ENCODE measurements around the gene LTBP1. TPM values are rescaled to one million over a fixed set of nuclear protein-coding genes. Genes with fewer than 3 reads are reported as not detected.
A peak's percentile ranks its signal among the peaks of the same experiment; 100 is the strongest.

Gene LTBP1
- total RNA-seq, 2 donors from 2014 or later = 25.9 to 99.8 TPM

DNA sequence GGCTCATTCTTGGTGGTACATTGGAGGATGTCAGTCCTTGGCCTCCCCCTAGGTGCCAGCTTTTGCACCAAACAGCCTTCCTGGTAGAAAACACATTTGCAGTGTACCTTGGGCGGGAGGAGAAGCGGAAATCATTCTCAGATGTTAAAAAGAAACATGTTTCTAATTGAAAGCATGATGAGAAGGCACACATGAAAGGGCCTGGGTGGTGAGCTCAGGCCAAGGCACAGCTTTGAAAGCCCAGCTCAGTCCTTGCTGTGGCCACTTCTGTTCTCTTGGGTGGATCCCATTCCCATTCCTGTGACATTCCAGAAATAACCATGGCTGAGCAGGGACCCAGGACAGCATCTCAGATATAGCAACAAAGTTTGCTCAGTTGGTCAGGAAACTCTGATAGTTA lies 71.5 kb downstream of the LTBP1 start:
- Histone ChIP-seq H3K4me3 (no peak overlapping the region), H3K4me1 (replicated peaks) (no peaks in the 10 kb centered on the region), H3K27ac (no peak overlapping the region), H3K36me3 (no peaks in the 10 kb centered on the region), H3K27me3 (replicated peaks; ENCODE audit: insufficient read depth) (no peaks in the 10 kb centered on the region), H3K9me3 (no peaks in the 10 kb centered on the region)
- 86% methylated on average over 2 of the region's 2 CpGs for WGBS
- TF ChIP-seq POLR2A (IDR thresholded peaks at IDR 0.05) = no peak
- TF ChIP-seq, protein P1, sequence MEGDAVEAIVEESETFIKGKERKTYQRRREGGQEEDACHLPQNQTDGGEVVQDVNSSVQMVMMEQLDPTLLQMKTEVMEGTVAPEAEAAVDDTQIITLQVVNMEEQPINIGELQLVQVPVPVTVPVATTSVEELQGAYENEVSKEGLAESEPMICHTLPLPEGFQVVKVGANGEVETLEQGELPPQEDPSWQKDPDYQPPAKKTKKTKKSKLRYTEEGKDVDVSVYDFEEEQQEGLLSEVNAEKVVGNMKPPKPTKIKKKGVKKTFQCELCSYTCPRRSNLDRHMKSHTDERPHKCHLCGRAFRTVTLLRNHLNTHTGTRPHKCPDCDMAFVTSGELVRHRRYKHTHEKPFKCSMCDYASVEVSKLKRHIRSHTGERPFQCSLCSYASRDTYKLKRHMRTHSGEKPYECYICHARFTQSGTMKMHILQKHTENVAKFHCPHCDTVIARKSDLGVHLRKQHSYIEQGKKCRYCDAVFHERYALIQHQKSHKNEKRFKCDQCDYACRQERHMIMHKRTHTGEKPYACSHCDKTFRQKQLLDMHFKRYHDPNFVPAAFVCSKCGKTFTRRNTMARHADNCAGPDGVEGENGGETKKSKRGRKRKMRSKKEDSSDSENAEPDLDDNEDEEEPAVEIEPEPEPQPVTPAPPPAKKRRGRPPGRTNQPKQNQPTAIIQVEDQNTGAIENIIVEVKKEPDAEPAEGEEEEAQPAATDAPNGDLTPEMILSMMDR (IDR thresholded peaks at IDR 0.05) = no peak
- TF ChIP-seq POLR2AphosphoS5 (IDR thresholded peaks at IDR 0.05) = no peak
- intact Hi-C loops (cut with DNase I) = no loop called here
- no peak for DNase-seq (ENCODE audit: low spot score)

DNA sequence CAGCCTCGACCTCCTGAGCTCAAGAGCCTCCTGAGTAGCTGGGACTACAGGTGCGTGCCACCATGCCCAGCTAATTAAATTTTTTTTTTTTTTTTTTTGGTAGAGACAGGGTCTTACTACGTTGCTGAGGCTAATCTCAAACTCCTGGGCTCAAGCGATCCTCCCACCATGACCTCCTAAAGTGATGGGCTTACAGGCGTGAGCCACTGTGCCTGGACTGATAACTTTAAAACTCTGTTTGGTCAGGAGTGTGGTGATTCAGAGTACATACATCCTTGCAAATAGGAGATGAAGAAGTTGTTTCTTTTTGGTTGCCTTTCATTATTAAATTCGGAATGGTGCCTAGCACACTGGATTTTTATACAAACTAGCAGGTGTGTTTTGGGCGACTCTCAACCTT lies 73.0 kb downstream of the LTBP1 start:
- Histone ChIP-seq H3K4me1 (replicated peaks) (no peaks in the 10 kb centered on the region), H3K27me3 (replicated peaks; ENCODE audit: insufficient read depth) (no peaks in the 10 kb centered on the region), H3K36me3 (no peaks in the 10 kb centered on the region), H3K27ac (no peak overlapping the region), H3K4me3 (no peak overlapping the region), H3K9me3 (no peaks in the 10 kb centered on the region)
- no peak for TF ChIP-seq POLR2AphosphoS5 (IDR thresholded peaks at IDR 0.05)
- TF ChIP-seq POLR2A (IDR thresholded peaks at IDR 0.05) = no peak
- TF ChIP-seq, protein P1 (IDR thresholded peaks at IDR 0.05) = no peak
- DNase-seq (ENCODE audit: low spot score) = no peak
- intact Hi-C loops (cut with DNase I) = no loop called here
- WGBS = 98% methylated on average over 7 of the region's 7 CpGs

DNA sequence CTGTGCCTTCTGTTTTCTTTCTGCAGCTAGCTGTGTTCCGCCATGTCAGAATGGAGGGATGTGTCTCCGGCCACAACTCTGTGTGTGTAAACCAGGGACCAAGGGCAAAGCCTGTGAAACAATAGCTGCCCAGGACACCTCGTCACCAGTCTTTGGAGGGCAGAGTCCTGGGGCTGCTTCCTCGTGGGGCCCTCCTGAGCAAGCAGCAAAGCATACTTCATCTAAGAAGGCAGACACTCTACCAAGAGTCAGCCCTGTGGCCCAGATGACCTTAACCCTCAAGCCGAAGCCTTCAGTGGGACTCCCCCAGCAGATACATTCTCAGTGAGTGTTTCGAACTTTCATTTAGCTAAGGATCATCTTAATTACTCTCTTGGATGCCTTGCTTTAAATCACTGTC lies 74.1 kb downstream of the LTBP1 start:
- intact Hi-C loops (cut with DNase I) = no loop called here
- Histone ChIP-seq H3K27ac (no peak overlapping the region), H3K4me1 (replicated peaks) (no peaks in the 10 kb centered on the region), H3K4me3 (no peak overlapping the region), H3K27me3 (replicated peaks; ENCODE audit: insufficient read depth) (no peaks in the 10 kb centered on the region), H3K9me3 (no peaks in the 10 kb centered on the region), H3K36me3 (no peaks in the 10 kb centered on the region)
- WGBS = 85% methylated on average over 6 of the region's 6 CpGs
- no peak for TF ChIP-seq POLR2A (IDR thresholded peaks at IDR 0.05)
- no peak for TF ChIP-seq POLR2AphosphoS5 (IDR thresholded peaks at IDR 0.05)
- TF ChIP-seq, protein P1 (IDR thresholded peaks at IDR 0.05) = no peak
- no peak for DNase-seq (ENCODE audit: low spot score)

DNA sequence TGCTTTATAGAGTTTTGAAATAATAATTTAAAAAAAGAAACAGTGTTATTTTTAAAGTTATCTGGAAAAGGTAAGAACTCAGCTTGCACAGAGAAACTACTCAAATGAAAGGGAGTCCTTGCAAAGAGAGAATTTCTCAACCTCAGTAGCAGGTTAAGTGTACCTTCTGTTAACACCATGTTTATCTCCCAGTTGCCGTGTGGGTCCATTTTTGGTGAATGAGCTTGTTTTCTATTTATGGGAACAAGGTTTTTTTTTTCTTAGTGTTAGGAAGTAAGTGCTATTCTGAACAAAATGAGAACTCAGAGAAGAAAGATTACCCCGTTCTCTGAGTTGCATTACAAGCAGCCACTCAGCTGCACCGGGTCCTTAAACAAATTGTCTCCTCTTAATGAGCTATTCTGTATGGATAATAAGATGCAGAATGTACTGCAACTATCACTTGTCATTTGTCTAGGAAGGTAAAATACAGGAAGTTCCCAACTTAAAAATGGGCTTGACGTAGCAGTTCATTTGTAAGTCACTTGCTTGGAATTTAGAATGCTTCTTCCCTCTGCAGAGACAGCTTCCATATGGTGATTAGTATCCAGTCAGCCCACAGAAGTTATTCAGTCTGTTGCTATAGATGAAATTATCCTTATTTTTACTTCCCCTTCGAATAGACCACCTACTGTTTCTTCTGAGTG lies 74.9 kb downstream of the LTBP1 start:
- Histone ChIP-seq H3K9me3 (no peaks in the 10 kb centered on the region), H3K4me3 (no peak overlapping the region), H3K27me3 (replicated peaks; ENCODE audit: insufficient read depth) (no peaks in the 10 kb centered on the region), H3K4me1 (replicated peaks) (no peaks in the 10 kb centered on the region), H3K36me3 (no peaks in the 10 kb centered on the region), H3K27ac (peak overlapping the region; percentile 1 to 38)
- intact Hi-C loops (cut with DNase I) = no loop called here
- no peak for DNase-seq (ENCODE audit: low spot score)
- TF ChIP-seq POLR2AphosphoS5 (IDR thresholded peaks at IDR 0.05) (no peak), POLR2A (IDR thresholded peaks at IDR 0.05) (no peak)
- TF ChIP-seq, protein P1 (IDR thresholded peaks at IDR 0.05) = no peak
- WGBS = 54% methylated on average over 5 of the region's 5 CpGs

DNA sequence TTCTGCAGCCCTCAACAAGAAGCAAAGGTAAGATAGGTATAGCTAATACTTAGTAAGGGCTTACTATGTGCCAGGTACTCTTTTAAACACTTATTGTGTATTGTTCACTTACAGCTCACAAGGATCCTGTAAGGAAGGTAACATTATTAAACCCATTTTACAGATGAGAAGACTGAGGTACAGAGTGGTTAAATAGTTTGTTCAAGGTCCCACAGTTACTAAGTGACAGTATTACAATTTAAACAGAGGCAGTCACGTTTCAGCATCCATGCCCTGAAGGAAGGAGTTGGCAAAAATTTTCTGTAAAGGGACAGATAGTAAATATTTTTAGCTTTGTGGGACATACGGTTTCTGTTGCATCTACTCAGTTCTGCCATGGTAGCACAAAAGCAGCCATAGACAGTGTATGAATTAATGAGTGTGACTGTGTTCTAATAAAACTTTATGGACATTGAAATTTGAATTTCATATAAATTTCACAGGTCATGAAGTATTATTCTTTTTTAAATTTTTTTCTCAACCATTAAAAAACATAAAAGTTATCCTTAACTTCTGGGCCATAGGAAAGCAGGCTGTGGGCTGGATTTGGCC lies 75.7 kb downstream of the LTBP1 start:
- 63% methylated on average over 2 of the region's 2 CpGs for WGBS
- no peak for TF ChIP-seq POLR2A (IDR thresholded peaks at IDR 0.05)
- TF ChIP-seq, protein P1 (IDR thresholded peaks at IDR 0.05) = no peak
- TF ChIP-seq POLR2AphosphoS5 (IDR thresholded peaks at IDR 0.05) = no peak
- no peaks in the 10 kb centered on the region for H3K27me3 ChIP-seq (replicated peaks; ENCODE audit: insufficient read depth)
- H3K27ac ChIP-seq = peak overlapping the region; percentile 32 to 38
- no peaks in the 10 kb centered on the region for H3K9me3 ChIP-seq
- no peaks in the 10 kb centered on the region for H3K4me1 ChIP-seq (replicated peaks)
- no peak for DNase-seq (ENCODE audit: low spot score)
- no peaks in the 10 kb centered on the region for H3K36me3 ChIP-seq
- no peak overlapping the region for H3K4me3 ChIP-seq
- intact Hi-C loops (cut with DNase I) = no loop called here
